ENCODE measurements around the gene IL17RD. TPM values are rescaled to one million over a fixed set of nuclear protein-coding genes. Genes with fewer than 3 reads are reported as not detected.
A peak's percentile ranks its signal among the peaks of the same experiment; 100 is the strongest.

IL17RD gene
- total and polyA plus RNA-seq, 10 of the 15 experiments (the other 5 are each of a cell fraction or from before 2014, with no cell fraction given) = 0.01 to 0.08 (median 0.04) TPM; not detected in 3

GRCh38 chr3:57161915-57162314 is 3.2 kb downstream of the IL17RD start:
- H3K27me3 ChIP-seq (replicated peaks in 1 of 2; ENCODE audit: control insufficient read depth in 2 of 2, insufficient read depth in 2 of 2, low read length in 1 of 2) = peaks cover 15 to 21% of the 10 kb centered on the region in 2 experiments
- ChIA-PET RAD21 (ENCODE audit: unreplicated experiment) (no interaction called here), POLR2A (no interaction called here), CTCF (interaction anchor here (1.2 kb wide), 1 partner anchor 166 kb away, joined by 3 read pairs; no protein-coding TSS in a partner anchor), SMC1A (ENCODE audit: uncharacterized antibody, unreplicated experiment) (interaction anchor here (0.7 kb wide), 1 partner anchor 219 kb away, joined by 3 read pairs; no protein-coding TSS in a partner anchor)
- no peaks in the 10 kb centered on the region for H3K9me3 ChIP-seq (replicated peaks; ENCODE audit: control insufficient read depth, insufficient read depth, low read length)
- FAIRE-seq = no peak
- no peaks in the 10 kb centered on the region for H4K20me1 ChIP-seq (ENCODE audit: control insufficient read depth, insufficient read depth)
- no peak overlapping the region for H2AFZ ChIP-seq (ENCODE audit: control insufficient read depth, low read depth, low read length)
- WGBS (ENCODE audit: insufficient coverage, insufficient replicate concordance, low lambda C conversion rate, missing lambda C conversion rate) = 0% methylated on average over 1 of the region's 1 CpG
- H3K9ac ChIP-seq (ENCODE audit: control insufficient read depth, insufficient read depth, low read length) = no peak overlapping the region
- no peak overlapping the region for H3K27ac ChIP-seq (ENCODE audit: control insufficient read depth, insufficient read depth)
- TF ChIP-seq ZBTB40 (IDR thresholded peaks at IDR 0.05; ENCODE audit: borderline replicate concordance) (no peak), MXI1 (IDR thresholded peaks at IDR 0.05; ENCODE audit: low read depth, low read length) (no peak), BHLHE40 (IDR thresholded peaks at IDR 0.05; ENCODE audit: borderline replicate concordance in 1 of 2, low read depth in 2 of 2, low read length in 1 of 2) (no peak), ATF3 (IDR thresholded peaks at IDR 0.05; ENCODE audit: borderline replicate concordance, extremely low read depth, low read depth, low read length) (no peak), SPI1 (IDR thresholded peaks at IDR 0.05; ENCODE audit: borderline replicate concordance, insufficient read depth, low read depth, low read length) (no peak), SMAD1 (IDR thresholded peaks at IDR 0.05; ENCODE audit: low read depth, partially characterized antibody) (no peak), CHD2 (IDR thresholded peaks at IDR 0.05; ENCODE audit: borderline replicate concordance, low read depth, low read length) (no peak), KDM1A (IDR thresholded peaks at IDR 0.05; ENCODE audit: borderline replicate concordance) (no peak), FOXK2 (IDR thresholded peaks at IDR 0.05) (no peak), RAD51 (IDR thresholded peaks at IDR 0.05) (no peak), ZBTB33 (IDR thresholded peaks at IDR 0.05) (no peak), CHD1 (IDR thresholded peaks at IDR 0.05; ENCODE audit: low read depth, low read length) (no peak), RUNX3 (IDR thresholded peaks at IDR 0.05; ENCODE audit: low read length) (no peak)
- H3K4me3 ChIP-seq = no peak overlapping the region
- H3K36me3 ChIP-seq (ENCODE audit: control insufficient read depth in 2 of 2, insufficient read depth in 2 of 2, low read length in 1 of 2) = no peaks in the 10 kb centered on the region
- 0 out of 3 replicates have a peak, but pooled peaks have one; percentile 5 for ATAC-seq
- H3K4me2 ChIP-seq (ENCODE audit: control insufficient read depth, insufficient read depth) = no peak overlapping the region
- no peaks in the 10 kb centered on the region for H3K79me2 ChIP-seq (ENCODE audit: control insufficient read depth, insufficient read depth, low read length)
- no TSS peak for BruUV-seq (replicated peaks)
- no peak for DNase-seq (ENCODE audit: low read depth, low spot score)
- in situ Hi-C loops (cut with MboI) = no loop called here
- no peaks in the 10 kb centered on the region for H3K4me1 ChIP-seq (ENCODE audit: control insufficient read depth, insufficient read depth, low read length)
- intact Hi-C loops (cut with micrococcal nuclease; ENCODE audit: unreplicated experiment) = loop anchor here (10.0 kb wide), 1 partner anchor 167 kb away; no protein-coding TSS in a partner anchor

Data from GM12878 (cell line).